Measurements from ENCODE around the gene TM9SF4.
A peak's percentile ranks its signal among the peaks of the same experiment; 100 is the strongest.

Gene TM9SF4

GRCh38 chr20:32207626-32208498, 98.3 kb downstream of the TM9SF4 start, which contains the start of the genes PLAGL2 and POFUT1:
Gene PLAGL2, minus strand, starts transcription at chr20:32207743. Its CDS starts 5,565 bp downstream, at chr20:32202178.
Gene POFUT1, plus strand, starts transcription at chr20:32207880. Its CDS starts 62 bp downstream, at chr20:32207942.
- DNase-seq (ENCODE audit: low spot score) = peak; percentile 100

DNA sequence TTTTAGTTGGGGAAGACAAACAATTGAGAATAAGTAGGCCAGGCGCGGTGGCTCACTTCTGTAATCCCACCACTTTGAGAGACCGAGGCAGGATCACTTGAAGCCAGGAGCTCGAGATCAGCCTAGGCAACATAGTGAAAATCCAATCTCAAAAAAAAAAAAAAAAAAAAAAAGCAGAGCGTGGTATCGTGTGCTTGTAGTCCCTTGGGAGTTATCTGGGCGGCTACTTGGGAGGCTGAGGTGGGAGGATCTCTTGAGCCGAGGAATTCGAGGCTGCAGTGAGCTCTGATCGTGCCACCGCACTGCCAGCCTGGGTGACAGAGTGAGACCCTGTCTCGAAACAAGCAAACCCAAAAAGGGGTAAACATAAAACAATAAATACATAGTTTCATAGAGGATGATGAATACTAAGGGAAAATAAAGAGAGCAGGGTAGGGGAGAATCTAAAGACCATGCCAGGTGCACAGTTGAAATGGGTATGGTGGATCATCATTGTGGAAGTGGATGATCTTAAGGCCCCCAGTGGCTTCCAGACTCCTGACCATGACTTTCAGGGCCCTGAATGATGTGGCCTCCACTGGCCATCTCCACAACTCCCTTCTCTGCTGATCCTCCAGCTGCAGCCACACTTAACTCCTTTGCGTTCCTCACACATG, 99.1 kb downstream of the TM9SF4 start:
- DNase-seq (ENCODE audit: low spot score) = no peak

GRCh38 chr20:32209850-32210605, 100.5 kb downstream of the TM9SF4 start:
- no peak for DNase-seq (ENCODE audit: low spot score)

GRCh38 chr20:32213870-32214269, 104.4 kb downstream of the TM9SF4 start:
- no peak for DNase-seq (ENCODE audit: low spot score)

DNA sequence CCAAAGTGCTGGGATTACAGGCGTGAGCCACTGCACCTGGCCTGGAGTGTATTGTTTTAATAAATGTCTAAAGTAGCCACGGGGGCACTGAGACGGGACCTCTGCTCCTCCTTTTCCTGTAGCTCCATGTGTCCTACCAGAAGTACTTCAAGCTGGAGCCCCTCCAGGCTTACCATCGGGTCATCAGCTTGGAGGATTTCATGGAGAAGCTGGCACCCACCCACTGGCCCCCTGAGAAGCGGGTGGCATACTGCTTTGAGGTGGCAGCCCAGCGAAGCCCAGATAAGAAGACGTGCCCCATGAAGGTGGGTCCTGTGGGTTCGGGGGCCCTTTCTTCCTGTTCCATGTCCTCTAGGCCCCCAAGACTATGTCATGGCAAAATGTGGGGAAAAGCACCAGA, 105.6 kb downstream of the TM9SF4 start:
- DNase-seq (ENCODE audit: low spot score) = no peak

DNA sequence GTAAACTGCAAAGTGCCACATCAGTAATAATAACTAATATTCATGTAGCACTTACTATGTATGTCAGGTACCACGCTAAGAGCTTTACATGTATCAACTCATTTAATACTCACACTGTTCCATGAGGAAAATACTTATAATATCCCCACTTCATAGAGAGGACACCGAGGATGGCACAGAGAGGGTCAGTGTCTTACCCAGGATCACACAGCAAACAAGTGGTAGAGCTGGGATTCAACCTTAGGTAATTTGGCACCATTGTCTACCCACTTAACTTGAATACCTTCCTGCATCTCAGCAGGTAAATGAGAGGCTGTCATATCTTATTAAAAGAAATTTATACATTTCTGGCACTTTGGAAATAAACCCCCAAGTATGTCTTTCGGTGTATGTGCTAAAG, 106.2 kb downstream of the TM9SF4 start:
- no peak for DNase-seq (ENCODE audit: low spot score)

GRCh38 chr20:32216179-32217142, 106.9 kb downstream of the TM9SF4 start:
- DNase-seq (ENCODE audit: low spot score) = no peak
